Effector memory CD8-positive, alpha-beta T cell (primary cell): ENCODE data around the gene MMP13.
"Not testable (repeated sequence)": the region's sequence is repeated elsewhere in the genome, so short reads cannot be mapped to it uniquely, and the experiment has no call there.

ENCODE experiments used
- ATAC-seq: fragments of 150-1000 bp; cut with Tn5 transposase; replicated peaks from 2 replicates; pipeline ENCODE4 v1.10.0; 2021; ENCODE audit warnings: mild to moderate bottlenecking, moderate library complexity
- DNase-seq, 3 experiments: peaks; one replicate each; pipeline ENCODE4 v3.0.0; 2021
- H3K27ac Mint-ChIP-seq, 2 donors: one replicate each; pipeline ENCODE4 v1.8.0; 2022; ENCODE audit warnings: mild to moderate bottlenecking in 2 of 2, mixed read lengths in 2 of 2, moderate library complexity in 2 of 2
- H3K27me3 Mint-ChIP-seq, 2 donors: one replicate each; pipeline ENCODE4 v1.8.0; 2022; ENCODE audit warnings: mixed read lengths in 2 of 2
- H3K36me3 Mint-ChIP-seq: one replicate; pipeline ENCODE4 v1.8.0; 2022; ENCODE audit warnings: mild to moderate bottlenecking, moderate library complexity, mixed read lengths; ENCODE audit not compliant: insufficient read depth
- H3K4me1 Mint-ChIP-seq, 2 donors: one replicate each; pipeline ENCODE4 v1.8.0; 2022; ENCODE audit warnings: low read depth in 2 of 2, mixed read lengths in 2 of 2
- H3K4me3 Mint-ChIP-seq, 2 donors: one replicate each; pipeline ENCODE4 v1.8.0; 2022; ENCODE audit warnings: mild to moderate bottlenecking in 2 of 2, mixed read lengths in 2 of 2, moderate library complexity in 2 of 2
- H3K9me3 Mint-ChIP-seq, 2 donors: one replicate each; pipeline ENCODE4 v1.8.0; 2022; ENCODE audit warnings: mixed read lengths in 2 of 2

Gene MMP13

DNA sequence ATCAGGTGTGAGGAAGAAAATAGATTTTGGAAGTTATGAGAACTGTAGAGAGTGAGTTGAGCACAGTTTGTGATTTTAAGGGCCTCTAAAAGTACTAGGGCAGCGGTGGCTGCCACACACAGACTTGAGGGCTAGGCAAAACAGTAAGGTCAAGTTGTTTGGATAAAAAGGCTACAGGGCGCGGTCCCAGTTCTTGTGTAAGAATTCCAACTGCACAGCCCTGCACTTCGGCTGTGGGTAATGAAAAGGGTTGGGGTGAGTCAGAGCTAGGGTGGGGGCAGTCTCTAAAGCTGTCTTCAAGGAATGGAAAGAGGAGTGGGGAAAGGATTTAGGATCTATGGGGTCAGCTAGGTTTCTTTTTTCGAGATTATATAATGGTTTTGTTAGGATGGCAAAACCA lies 49.7 kb downstream of the MMP13 start:
- H3K36me3 Mint-ChIP-seq, DNase-seq, ATAC-seq, H3K9me3 Mint-ChIP-seq, H3K4me1 Mint-ChIP-seq, H3K4me3 Mint-ChIP-seq, H3K27ac Mint-ChIP-seq: not testable (repeated sequence)
- H3K27me3 Mint-ChIP-seq, result peaks cover 9 to 26% of the 10 kb centered on the region in 2 donors

DNA sequence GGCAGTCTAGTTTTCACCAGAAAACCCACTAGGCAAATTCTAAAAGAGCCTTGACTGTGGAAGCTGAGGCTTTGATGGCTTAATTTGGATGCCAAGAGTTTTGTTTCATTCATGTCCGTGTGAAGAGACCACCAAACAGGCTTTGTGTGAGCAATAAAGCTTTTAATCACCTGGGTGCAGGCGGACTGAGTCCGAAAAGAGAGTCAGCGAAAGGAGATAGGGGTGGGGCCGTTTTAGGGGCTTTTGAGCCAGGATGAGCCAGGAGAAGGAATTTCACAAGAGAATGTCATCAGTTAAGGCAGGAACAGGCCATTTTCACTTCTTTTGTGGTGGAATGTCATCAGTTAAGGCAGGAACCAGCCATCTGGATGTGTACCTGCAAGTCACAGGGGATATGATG lies 51.6 kb downstream of the MMP13 start:
- H3K27me3 Mint-ChIP-seq, result peaks cover 16 to 19% of the 10 kb centered on the region in 2 donors
- not testable (repeated sequence) for H3K36me3 Mint-ChIP-seq, H3K4me3 Mint-ChIP-seq, H3K4me1 Mint-ChIP-seq, H3K9me3 Mint-ChIP-seq, H3K27ac Mint-ChIP-seq, DNase-seq, ATAC-seq

DNA sequence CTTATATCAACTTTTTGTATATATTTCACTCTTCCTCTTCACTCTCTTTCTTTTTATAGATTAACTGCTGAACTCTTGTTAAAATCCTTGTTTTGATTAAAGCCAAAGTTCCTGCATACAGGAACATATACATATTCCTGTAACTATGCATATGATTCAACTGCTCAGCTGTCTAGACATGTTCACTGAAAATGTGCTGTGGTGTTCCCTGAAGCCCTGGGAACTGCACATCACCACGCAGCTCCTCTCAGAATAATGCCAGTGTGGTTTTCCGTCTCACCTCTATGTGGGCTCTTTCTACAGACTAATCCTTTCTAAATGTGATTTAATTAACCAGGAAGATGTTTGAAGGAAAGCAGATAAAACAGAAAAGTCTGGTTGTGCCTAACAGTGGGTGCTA lies 55.2 kb downstream of the MMP13 start:
- Mint-ChIP-seq H3K27me3 (peaks cover 6 to 15% of the 10 kb centered on the region in 2 donors), H3K4me1 (no peaks in the 10 kb centered on the region), H3K9me3 (peaks cover 0 to 1% of the 10 kb centered on the region in 2 donors), H3K4me3 (no peak overlapping the region), H3K36me3 (no peaks in the 10 kb centered on the region), H3K27ac (no peak overlapping the region)
- no peak for ATAC-seq
- no peak for DNase-seq
